ENCODE measurements around the gene HDAC4.

HDAC4 gene

GRCh38 chr2:239299218-239299939, 101.4 kb downstream of the HDAC4 start:
- Mint-ChIP-seq H3K27ac (no peak overlapping the region), H3K27me3 (peaks cover 2% of the 10 kb centered on the region), H3K4me3 (no peak overlapping the region), H3K36me3 (ENCODE audit: low read depth) (peaks cover 2% of the 10 kb centered on the region), H3K9me3 (no peaks in the 10 kb centered on the region), H3K4me1 (peaks cover 79% of the 10 kb centered on the region)
- no peak for DNase-seq
- ATAC-seq = no peak

- Mint-ChIP-seq H3K4me1 (peaks cover 79% of the 10 kb centered on the region), H3K27ac (peak overlapping the region; percentile 86), H3K4me3 (peak overlapping the region; percentile 80), H3K27me3 (no peaks in the 10 kb centered on the region), H3K36me3 (ENCODE audit: low read depth) (no peaks in the 10 kb centered on the region), H3K9me3 (no peaks in the 10 kb centered on the region)
- DNase-seq (peak; percentile 73), ATAC-seq (peak; percentile 95)
Measured at GRCh38 chr2:239298116-239298804, 102.6 kb downstream of the HDAC4 start.

- no peak for DNase-seq
- Mint-ChIP-seq H3K36me3 (ENCODE audit: low read depth) (no peaks in the 10 kb centered on the region), H3K27ac (peak overlapping the region; percentile 71), H3K27me3 (peaks cover 5% of the 10 kb centered on the region), H3K4me1 (peaks cover 75% of the 10 kb centered on the region), H3K9me3 (no peaks in the 10 kb centered on the region), H3K4me3 (peak overlapping the region; percentile 80)
- ATAC-seq = no peak
Measured at GRCh38 chr2:239297142-239298004, 103.4 kb downstream of the HDAC4 start.

GRCh38 chr2:239296020-239296932, 104.5 kb downstream of the HDAC4 start:
- peak overlapping the region; percentile 32 for H3K4me3 Mint-ChIP-seq
- no peak for ATAC-seq
- H3K27ac Mint-ChIP-seq = peak overlapping the region; percentile 11
- DNase-seq = no peak
- H3K27me3 Mint-ChIP-seq = peaks cover 5% of the 10 kb centered on the region
- H3K4me1 Mint-ChIP-seq = peaks cover 69% of the 10 kb centered on the region
- no peaks in the 10 kb centered on the region for H3K36me3 Mint-ChIP-seq (ENCODE audit: low read depth)
- H3K9me3 Mint-ChIP-seq = no peaks in the 10 kb centered on the region

- Mint-ChIP-seq H3K4me3 (peak overlapping the region; percentile 41), H3K36me3 (ENCODE audit: low read depth) (no peaks in the 10 kb centered on the region), H3K4me1 (peaks cover 73% of the 10 kb centered on the region), H3K27ac (peak overlapping the region; percentile 2), H3K9me3 (no peaks in the 10 kb centered on the region), H3K27me3 (peaks cover 5% of the 10 kb centered on the region)
- DNase-seq (no peak), ATAC-seq (no peak)
Measured at GRCh38 chr2:239295377-239296019, 105.3 kb downstream of the HDAC4 start.

GRCh38 chr2:239294571-239295054, 106.2 kb downstream of the HDAC4 start:
- Mint-ChIP-seq H3K36me3 (ENCODE audit: low read depth) (no peaks in the 10 kb centered on the region), H3K27me3 (peaks cover 5% of the 10 kb centered on the region), H3K4me1 (peaks cover 81% of the 10 kb centered on the region), H3K27ac (peak overlapping the region; percentile 50), H3K4me3 (peak overlapping the region; percentile 56), H3K9me3 (no peaks in the 10 kb centered on the region)
- DNase-seq (no peak), ATAC-seq (no peak)

- Mint-ChIP-seq H3K36me3 (ENCODE audit: low read depth) (no peaks in the 10 kb centered on the region), H3K4me3 (peak overlapping the region; percentile 56), H3K9me3 (no peaks in the 10 kb centered on the region), H3K4me1 (peaks cover 81% of the 10 kb centered on the region), H3K27ac (peak overlapping the region; percentile 50), H3K27me3 (peaks cover 5% of the 10 kb centered on the region)
- ATAC-seq = peak; percentile 76
- DNase-seq = peak; percentile 67
Measured at GRCh38 chr2:239293775-239294430, 106.9 kb downstream of the HDAC4 start.

- DNase-seq (no peak), ATAC-seq (no peak)
- Mint-ChIP-seq H3K36me3 (ENCODE audit: low read depth) (no peaks in the 10 kb centered on the region), H3K27ac (no peak overlapping the region), H3K4me1 (peaks cover 81% of the 10 kb centered on the region), H3K27me3 (peaks cover 5% of the 10 kb centered on the region), H3K9me3 (no peaks in the 10 kb centered on the region), H3K4me3 (no peak overlapping the region)
Measured at GRCh38 chr2:239292959-239293774, 107.7 kb downstream of the HDAC4 start.

GRCh38 chr2:239292531-239292930, 108.3 kb downstream of the HDAC4 start:
- Mint-ChIP-seq H3K9me3 (no peaks in the 10 kb centered on the region), H3K27ac (no peak overlapping the region), H3K4me1 (peaks cover 81% of the 10 kb centered on the region), H3K36me3 (ENCODE audit: low read depth) (no peaks in the 10 kb centered on the region), H3K27me3 (peaks cover 9% of the 10 kb centered on the region), H3K4me3 (no peak overlapping the region)
- ATAC-seq (no peak), DNase-seq (no peak)

GRCh38 chr2:239291475-239292350, 109.1 kb downstream of the HDAC4 start:
- no peak for ATAC-seq

GRCh38 chr2:239290618-239291474, 110.0 kb downstream of the HDAC4 start:
- Mint-ChIP-seq H3K4me1 (peaks cover 79% of the 10 kb centered on the region), H3K9me3 (no peaks in the 10 kb centered on the region), H3K27ac (no peak overlapping the region), H3K27me3 (peaks cover 20% of the 10 kb centered on the region), H3K36me3 (ENCODE audit: low read depth) (no peaks in the 10 kb centered on the region), H3K4me3 (no peak overlapping the region)
- ATAC-seq (no peak), DNase-seq (no peak)

More at GRCh38 chr2:239291475-239292350, 109.1 kb downstream of the HDAC4 start:
- no peak for DNase-seq
- no peak overlapping the region for H3K4me3 Mint-ChIP-seq
- H3K36me3 Mint-ChIP-seq (ENCODE audit: low read depth) = no peaks in the 10 kb centered on the region
- H3K27me3 Mint-ChIP-seq = peaks cover 14% of the 10 kb centered on the region
- no peak overlapping the region for H3K27ac Mint-ChIP-seq
- H3K9me3 Mint-ChIP-seq = no peaks in the 10 kb centered on the region
- peaks cover 79% of the 10 kb centered on the region for H3K4me1 Mint-ChIP-seq

Data from activated naive CD8-positive, alpha-beta T cell treated with anti-CD3 and anti-CD28 coated beads, Interleukin-2, amount 50 U/mL, for 24 hours (primary cell).